IPS-18c (cell line): ENCODE measurements around the gene TMEM132C.

ENCODE experiments used
- H3K4me3 ChIP-seq: 2 replicates; pipeline ENCODE4 v1.7.0; 2013; ENCODE audit warnings: low read depth, mild to moderate bottlenecking, low read length, moderate library complexity; ENCODE audit not compliant: insufficient read depth
- H3K9me3 ChIP-seq: one replicate; pipeline ENCODE4 v1.6.1; 2013; ENCODE audit warnings: mild to moderate bottlenecking, low read length, moderate library complexity; ENCODE audit not compliant: control insufficient read depth, insufficient read depth

The TMEM132C gene

DNA sequence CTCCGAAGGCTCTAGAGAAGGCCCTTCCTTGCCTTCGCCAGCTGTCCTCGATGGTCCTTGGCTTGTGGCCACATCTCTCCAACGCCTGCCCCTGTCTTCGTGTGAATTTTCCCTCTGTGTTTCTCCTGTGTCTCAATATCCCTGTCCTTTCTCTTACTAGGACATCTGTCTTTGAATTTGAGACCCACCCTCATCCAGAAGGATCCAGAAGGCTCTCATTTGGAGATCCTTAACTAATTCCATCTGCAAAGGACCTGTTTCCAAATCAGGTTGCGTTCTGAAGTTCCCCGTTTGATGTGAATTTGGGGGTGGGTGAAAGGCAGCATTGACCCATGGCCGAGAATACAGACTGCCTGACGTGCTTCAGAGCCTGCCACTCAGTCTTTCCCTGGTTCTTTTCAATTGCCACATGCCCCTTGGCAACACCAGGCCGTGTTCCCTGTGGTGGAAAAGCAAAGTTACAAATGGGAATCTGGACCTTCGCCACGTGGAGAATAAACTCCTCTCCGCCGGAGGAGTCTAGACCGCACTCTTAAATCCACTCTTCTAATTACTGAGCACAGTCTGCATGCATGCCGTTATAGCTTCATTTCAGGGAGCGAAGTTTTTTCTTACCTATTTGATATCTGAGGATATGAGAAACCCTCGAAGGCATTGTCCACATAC, 158.8 kb downstream of the TMEM132C start:
- no peak overlapping the region for H3K4me3 ChIP-seq

DNA sequence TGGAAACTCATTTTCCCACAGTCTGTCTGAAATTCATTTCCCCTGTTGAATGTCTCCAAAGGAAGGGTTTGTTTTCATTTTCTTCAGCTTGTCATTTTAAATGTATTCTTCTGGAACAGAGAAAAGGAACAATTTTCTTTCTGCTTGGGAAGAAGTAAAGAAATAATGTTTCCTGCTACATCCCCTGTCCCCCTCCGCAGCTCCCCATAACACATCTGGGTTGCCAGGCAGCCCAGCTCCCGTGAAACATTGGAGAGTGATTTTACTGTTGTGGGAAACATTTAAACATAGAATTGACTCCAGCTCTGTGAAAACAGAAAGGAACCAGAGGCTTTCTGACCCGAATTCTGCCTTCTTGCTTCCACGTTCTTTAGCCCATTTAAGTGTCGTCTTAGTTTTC, 159.5 kb downstream of the TMEM132C start:
- H3K4me3 ChIP-seq, result no peak overlapping the region
- H3K9me3 ChIP-seq, result no peaks in the 10 kb centered on the region

More for the DNA sequence above, 158.8 kb downstream of the TMEM132C start:
- H3K9me3 ChIP-seq, result no peaks in the 10 kb centered on the region

GRCh38 chr12:128439796-128440195, 172.8 kb downstream of the TMEM132C start:
- H3K4me3 ChIP-seq, result no peak overlapping the region
- no peaks in the 10 kb centered on the region for H3K9me3 ChIP-seq

DNA sequence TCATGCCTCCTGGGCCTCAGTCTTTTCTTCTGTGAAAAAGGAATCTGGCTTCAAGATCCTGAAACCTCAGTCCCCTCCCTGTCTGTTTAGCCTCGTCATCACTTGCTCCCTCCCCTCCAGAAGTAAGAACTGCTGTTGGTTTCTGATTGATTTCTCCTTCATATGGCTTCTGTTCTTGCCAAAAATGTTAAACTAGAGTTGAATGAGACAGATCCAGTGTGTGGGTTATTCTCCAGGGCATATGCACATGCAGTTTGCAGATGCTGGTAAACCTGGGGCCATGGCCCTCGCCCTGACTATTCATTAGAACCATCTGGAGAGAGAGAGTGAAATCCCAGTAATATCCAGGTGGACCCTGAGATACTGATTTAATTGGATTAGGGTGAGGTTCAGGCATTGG, 175.1 kb downstream of the TMEM132C start:
- Histone ChIP-seq H3K4me3 (no peak overlapping the region), H3K9me3 (no peaks in the 10 kb centered on the region)

DNA sequence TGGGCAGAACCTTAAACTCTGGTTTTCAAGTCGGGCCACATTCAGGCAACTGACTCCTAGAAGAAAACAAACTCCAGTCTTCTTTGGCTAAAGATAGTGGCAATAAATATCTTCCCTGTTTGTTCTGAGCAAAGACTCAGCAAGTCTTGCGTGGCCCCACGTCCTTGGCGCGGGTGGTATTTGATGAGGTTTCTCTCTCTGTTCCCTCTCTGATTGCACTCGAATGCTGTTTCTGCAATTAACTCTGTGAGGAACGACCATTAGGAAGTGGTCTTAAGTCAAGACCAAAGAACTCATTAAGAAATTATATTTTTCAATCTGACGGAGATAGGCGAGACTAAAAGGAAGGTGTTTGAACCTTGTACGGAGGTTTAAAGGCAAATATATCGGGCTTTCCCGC, 177.6 kb downstream of the TMEM132C start:
- no peaks in the 10 kb centered on the region for H3K9me3 ChIP-seq
- no peak overlapping the region for H3K4me3 ChIP-seq

DNA sequence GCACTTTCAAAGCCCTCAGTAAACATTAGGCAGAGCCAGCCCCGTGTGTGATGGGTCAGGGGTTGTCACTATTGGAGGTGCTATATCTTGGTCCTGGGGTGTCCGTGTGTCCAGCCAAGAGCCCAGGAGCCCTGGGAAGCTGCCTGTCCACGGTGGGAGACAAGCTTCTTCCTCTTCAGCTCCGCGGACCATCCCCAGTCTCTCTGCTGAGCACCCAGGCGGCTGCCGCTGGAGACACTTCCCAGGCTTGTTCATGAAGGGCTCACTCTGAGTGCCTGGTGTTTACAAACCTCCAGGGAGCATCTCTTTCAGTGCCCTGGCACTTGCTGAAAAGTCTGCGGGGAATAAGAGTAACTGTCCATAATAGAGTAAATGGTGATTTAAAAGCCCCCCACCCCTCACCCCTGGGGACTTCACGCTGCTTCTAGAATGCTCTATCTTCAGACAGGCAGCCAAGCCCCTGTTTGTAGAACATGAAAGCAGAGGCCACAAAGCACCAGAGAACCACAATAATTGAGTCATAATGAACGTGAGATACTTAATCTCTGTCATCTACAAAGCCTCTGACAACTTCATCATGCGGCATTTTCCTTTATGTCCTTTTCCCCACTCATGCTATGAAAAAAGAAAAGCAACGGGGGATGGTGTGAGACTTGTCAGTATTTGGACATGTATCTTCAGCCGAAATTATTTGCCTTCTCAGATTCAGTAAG, 178.6 kb downstream of the TMEM132C start:
- no peak overlapping the region for H3K4me3 ChIP-seq
- H3K9me3 ChIP-seq, result no peaks in the 10 kb centered on the region

GRCh38 chr12:128449146-128449894, 182.3 kb downstream of the TMEM132C start:
- Histone ChIP-seq H3K4me3 (no peak overlapping the region), H3K9me3 (no peaks in the 10 kb centered on the region)

- no peaks in the 10 kb centered on the region for H3K9me3 ChIP-seq
- H3K4me3 ChIP-seq, result no peak overlapping the region
Measured at GRCh38 chr12:128450810-128451209, 183.8 kb downstream of the TMEM132C start.

- H3K9me3 ChIP-seq, result no peaks in the 10 kb centered on the region
- H3K4me3 ChIP-seq, result no peak overlapping the region
Measured at GRCh38 chr12:128455851-128456250, 188.9 kb downstream of the TMEM132C start.

DNA sequence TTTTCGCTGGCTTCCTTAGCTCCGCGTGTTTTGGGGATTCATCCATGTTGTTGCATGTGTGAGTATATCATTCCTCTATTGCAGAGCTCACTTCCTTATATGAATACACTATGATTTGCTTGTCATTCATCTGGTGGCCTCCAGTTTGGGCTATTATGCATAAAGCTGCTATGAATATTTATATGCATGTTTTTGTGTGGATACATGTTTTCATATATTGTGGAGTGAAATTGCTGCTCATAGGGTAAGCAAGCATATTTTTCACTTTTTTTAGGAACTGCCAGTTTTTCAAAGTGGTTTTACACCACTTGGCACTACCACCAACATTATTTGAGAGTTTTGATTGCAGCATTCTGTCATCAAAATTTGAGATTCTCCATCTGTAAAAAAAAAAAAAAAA, 190.0 kb downstream of the TMEM132C start:
- no peak overlapping the region for H3K4me3 ChIP-seq
- no peaks in the 10 kb centered on the region for H3K9me3 ChIP-seq

GRCh38 chr12:128458301-128458974, 191.5 kb downstream of the TMEM132C start:
- Histone ChIP-seq H3K4me3 (0 out of 2 replicates have a peak overlapping the region, but pooled peaks have one; percentile 2), H3K9me3 (no peaks in the 10 kb centered on the region)

GRCh38 chr12:128459067-128459466, 192.1 kb downstream of the TMEM132C start:
- Histone ChIP-seq H3K4me3 (0 out of 2 replicates have a peak overlapping the region, but pooled peaks have one; percentile 2), H3K9me3 (no peaks in the 10 kb centered on the region)

- Histone ChIP-seq H3K9me3 (no peaks in the 10 kb centered on the region), H3K4me3 (no peak overlapping the region)
Measured at GRCh38 chr12:128463881-128464280, 196.9 kb downstream of the TMEM132C start.

DNA sequence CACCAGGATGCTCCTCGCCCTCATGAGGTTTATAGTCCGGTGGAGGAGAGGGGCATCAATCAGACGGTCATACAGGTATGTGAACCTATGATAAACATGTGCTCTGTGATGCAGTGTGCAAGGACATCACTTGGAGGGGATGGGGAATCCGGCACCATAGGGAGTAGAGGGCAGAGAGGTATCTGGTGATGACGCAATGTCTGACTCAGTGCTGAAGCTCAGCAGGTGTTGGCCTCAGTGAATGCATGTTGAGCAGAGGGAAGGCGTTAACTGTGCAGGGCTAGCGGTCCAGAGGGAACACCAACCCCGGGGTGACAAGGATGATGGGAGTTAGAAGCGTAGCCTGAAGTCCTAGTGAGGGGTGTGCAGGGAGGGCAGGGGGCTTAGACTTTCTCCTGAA, 200.9 kb downstream of the TMEM132C start:
- no peak overlapping the region for H3K4me3 ChIP-seq
- H3K9me3 ChIP-seq, result no peaks in the 10 kb centered on the region

DNA sequence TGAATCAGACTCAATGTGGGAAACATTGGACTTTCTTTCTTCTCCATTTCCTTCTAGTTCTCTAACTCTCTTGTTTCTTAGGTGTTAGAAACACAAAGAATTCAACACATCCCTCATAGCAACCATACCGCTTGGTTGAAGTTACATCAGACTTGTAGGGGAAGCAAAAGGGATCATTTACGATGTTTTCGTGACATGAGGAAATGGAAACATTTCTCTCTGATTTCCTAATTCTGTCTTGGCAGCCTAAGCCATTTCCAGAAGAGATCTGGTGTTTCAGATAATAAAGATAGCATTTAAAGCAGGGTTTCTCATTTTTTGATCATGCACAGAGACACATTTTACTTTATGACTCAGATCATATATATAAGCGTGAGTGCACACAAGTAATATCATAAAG, 202.0 kb downstream of the TMEM132C start:
- Histone ChIP-seq H3K9me3 (no peaks in the 10 kb centered on the region), H3K4me3 (no peak overlapping the region)

- no peak overlapping the region for H3K4me3 ChIP-seq
- no peaks in the 10 kb centered on the region for H3K9me3 ChIP-seq
Measured at GRCh38 chr12:128471491-128471890, 204.5 kb downstream of the TMEM132C start.

- Histone ChIP-seq H3K4me3 (no peak overlapping the region), H3K9me3 (no peaks in the 10 kb centered on the region)
Measured at GRCh38 chr12:128474916-128475315, 207.9 kb downstream of the TMEM132C start.
